DOHH2 (cell line): Measurements from ENCODE around the gene FBP1.

ENCODE experiments used
- H3F3A ChIP-seq: fragments of 200-600 bp; sonication (generic), shearing (Covaris generic); 2 replicates; pipeline ENCODE4 v1.6.0; 2016; ENCODE audit warnings: antibody characterized with exemption, mild to moderate bottlenecking; ENCODE audit not compliant: control insufficient read depth, insufficient read depth
- H3K27ac ChIP-seq: fragments of 200-600 bp; sonication (generic); 2 replicates; pipeline ENCODE4 v1.5.1; 2014; ENCODE audit warnings: low read depth, mild to moderate bottlenecking, low read length, moderate library complexity
- H3K27me3 ChIP-seq: fragments of 200-600 bp; sonication (generic); 2 replicates; pipeline ENCODE4 v1.6.1; 2014; ENCODE audit warnings: mild to moderate bottlenecking, low read length, mixed read lengths; ENCODE audit not compliant: control insufficient read depth
- H3K36me3 ChIP-seq: fragments of 200-600 bp; sonication (generic); 2 replicates; pipeline ENCODE4 v1.6.1; 2014; ENCODE audit warnings: mild to moderate bottlenecking, low read length, moderate library complexity, mixed read lengths; ENCODE audit not compliant: control insufficient read depth
- H3K4me1 ChIP-seq: fragments of 200-600 bp; sonication (generic); 2 replicates; pipeline ENCODE4 v1.6.1; 2014; ENCODE audit warnings: mild to moderate bottlenecking, low read length, mixed read lengths; ENCODE audit not compliant: control insufficient read depth
- H3K4me2 ChIP-seq: fragments of 200-600 bp; sonication (generic); 2 replicates; pipeline ENCODE4 v1.6.0; 2014; ENCODE audit warnings: mild to moderate bottlenecking, low read length, moderate library complexity
- H3K4me3 ChIP-seq: fragments of 200-600 bp; sonication (generic); 2 replicates; pipeline ENCODE4 v1.5.1; 2014; ENCODE audit warnings: mild to moderate bottlenecking, low read length, mixed read lengths
- H3K79me2 ChIP-seq: fragments of 200-600 bp; sonication (generic); 2 replicates; pipeline ENCODE4 v1.6.1; 2014; ENCODE audit warnings: mild to moderate bottlenecking, low read length, mixed read lengths; ENCODE audit not compliant: control insufficient read depth
- H3K9me2 ChIP-seq: fragments of 200-600 bp; sonication (generic); replicated peaks from 2 replicates; pipeline ENCODE4 v1.6.1; 2014; ENCODE audit warnings: mild to moderate bottlenecking, low read length, mixed read lengths; ENCODE audit not compliant: control insufficient read depth
- H3K9me3 ChIP-seq: fragments of 200-600 bp; sonication (generic); 2 replicates; pipeline ENCODE4 v1.6.1; 2014; ENCODE audit warnings: antibody characterized with exemption, low read length, mixed read lengths; ENCODE audit not compliant: control insufficient read depth, insufficient read depth
- H4K20me1 ChIP-seq: fragments of 200-600 bp; sonication (generic); 2 replicates; pipeline ENCODE4 v1.6.0; 2014; ENCODE audit warnings: low read depth, mild to moderate bottlenecking, antibody characterized with exemption, low read length, moderate library complexity; ENCODE audit not compliant: control insufficient read depth, insufficient read depth
- EZH2phosphoT487 ChIP-seq: fragments of 200-600 bp; sonication (generic); IDR thresholded peaks from 2 replicates; pipeline ENCODE4 v1.6.1; 2017; ENCODE audit warnings: borderline replicate concordance, mild to moderate bottlenecking, antibody characterized with exemption, low read length, moderate library complexity, mixed read lengths
- TF ChIP-seq, protein P1 (sequence below): fragments of 200-600 bp; sonication (generic); IDR thresholded peaks from one replicate; pipeline ENCODE4 v1.5.1; 2014; ENCODE audit warnings: antibody characterized with exemption, mild to moderate bottlenecking, low read depth, low read length; ENCODE audit not compliant: poor library complexity, severe bottlenecking

Gene FBP1

GRCh38 chr9:94639061-94639998, at the start of gene FBP1:
TSS of gene FBP1 (minus strand) at chr9:94639518. CDS start at chr9:94639310, 208 bp downstream.
- H3K4me3 ChIP-seq = no peak within 1 kb of the TSS
- H3K36me3 ChIP-seq = no peaks in the 10 kb centered on the region
- no peaks in the 10 kb centered on the region for H3F3A ChIP-seq
- H4K20me1 ChIP-seq = no peaks in the 10 kb centered on the region
- peaks cover 25% of the 10 kb centered on the region for H3K27me3 ChIP-seq
- no peaks in the 10 kb centered on the region for H3K4me1 ChIP-seq
- H3K9me2 ChIP-seq = no peaks in the 10 kb centered on the region
- H3K4me2 ChIP-seq = no peak within 1 kb of the TSS; the same call in 1 of the 2 replicates
- no peak within 1 kb of the TSS for H3K27ac ChIP-seq
- no peak for TF ChIP-seq EZH2phosphoT487
- TF ChIP-seq, protein P1, sequence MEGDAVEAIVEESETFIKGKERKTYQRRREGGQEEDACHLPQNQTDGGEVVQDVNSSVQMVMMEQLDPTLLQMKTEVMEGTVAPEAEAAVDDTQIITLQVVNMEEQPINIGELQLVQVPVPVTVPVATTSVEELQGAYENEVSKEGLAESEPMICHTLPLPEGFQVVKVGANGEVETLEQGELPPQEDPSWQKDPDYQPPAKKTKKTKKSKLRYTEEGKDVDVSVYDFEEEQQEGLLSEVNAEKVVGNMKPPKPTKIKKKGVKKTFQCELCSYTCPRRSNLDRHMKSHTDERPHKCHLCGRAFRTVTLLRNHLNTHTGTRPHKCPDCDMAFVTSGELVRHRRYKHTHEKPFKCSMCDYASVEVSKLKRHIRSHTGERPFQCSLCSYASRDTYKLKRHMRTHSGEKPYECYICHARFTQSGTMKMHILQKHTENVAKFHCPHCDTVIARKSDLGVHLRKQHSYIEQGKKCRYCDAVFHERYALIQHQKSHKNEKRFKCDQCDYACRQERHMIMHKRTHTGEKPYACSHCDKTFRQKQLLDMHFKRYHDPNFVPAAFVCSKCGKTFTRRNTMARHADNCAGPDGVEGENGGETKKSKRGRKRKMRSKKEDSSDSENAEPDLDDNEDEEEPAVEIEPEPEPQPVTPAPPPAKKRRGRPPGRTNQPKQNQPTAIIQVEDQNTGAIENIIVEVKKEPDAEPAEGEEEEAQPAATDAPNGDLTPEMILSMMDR = no peak
- no peaks in the 10 kb centered on the region for H3K79me2 ChIP-seq
- peaks cover 6% of the 10 kb centered on the region for H3K9me3 ChIP-seq

DNA sequence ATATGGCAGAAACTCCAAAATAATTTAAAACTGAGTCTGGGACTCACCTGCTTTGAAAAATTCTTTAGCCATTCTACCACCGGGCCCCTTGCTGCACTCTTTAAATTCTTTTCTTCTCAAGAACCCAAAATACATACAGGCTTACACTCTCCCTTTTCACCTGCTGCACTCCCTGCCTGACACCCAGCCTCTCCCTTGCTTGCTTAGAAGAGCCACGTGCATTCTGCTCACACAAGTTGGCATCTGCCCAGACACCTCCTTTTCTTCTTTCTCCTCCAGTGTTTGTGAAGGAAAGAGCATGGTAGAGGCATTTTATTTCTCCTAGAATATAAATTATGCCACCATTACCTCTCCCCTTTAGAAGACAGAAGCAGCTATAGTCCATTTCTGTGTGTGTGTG, 48.1 kb upstream of the FBP1 start:
- Histone ChIP-seq H3K27ac (no peak overlapping the region), H3K4me2 (no peak overlapping the region), H3K79me2 (no peaks in the 10 kb centered on the region), H3K9me3 (no peaks in the 10 kb centered on the region), H3K36me3 (no peaks in the 10 kb centered on the region), H3K4me1 (no peaks in the 10 kb centered on the region), H3F3A (no peaks in the 10 kb centered on the region), H3K27me3 (peaks cover 6% of the 10 kb centered on the region; the same call in 1 of the 2 replicates), H3K9me2 (no peaks in the 10 kb centered on the region), H3K4me3 (no peak overlapping the region), H4K20me1 (no peaks in the 10 kb centered on the region)
- no peak for TF ChIP-seq EZH2phosphoT487
- TF ChIP-seq, protein P1 = no peak

GRCh38 chr9:94685359-94685758, 46.0 kb upstream of the FBP1 start:
- TF ChIP-seq, protein P1 = no peak
- TF ChIP-seq EZH2phosphoT487 = no peak
- Histone ChIP-seq H3K4me2 (no peak overlapping the region), H4K20me1 (no peaks in the 10 kb centered on the region), H3F3A (no peaks in the 10 kb centered on the region), H3K79me2 (no peaks in the 10 kb centered on the region), H3K9me3 (no peaks in the 10 kb centered on the region), H3K9me2 (no peaks in the 10 kb centered on the region), H3K4me1 (no peaks in the 10 kb centered on the region), H3K4me3 (no peak overlapping the region), H3K27ac (no peak overlapping the region), H3K36me3 (no peaks in the 10 kb centered on the region), H3K27me3 (peaks cover 10% of the 10 kb centered on the region)
